HFF-Myc (cell line): ENCODE data around the gene PRIM1.

Experiments
- DNase-seq: peaks from one replicate; pipeline ENCODE4 v3.0.0-alpha.2; 2011; ENCODE audit warnings: low read depth; ENCODE audit errors: extremely low read depth
- H3K4me3 ChIP-seq: replicated peaks from 2 replicates; pipeline ENCODE4 v1.5.1; 2011; ENCODE audit warnings: low read depth, mild to moderate bottlenecking, control low read depth, low read length
- TF ChIP-seq, protein P1 (sequence below): IDR thresholded peaks from 2 replicates; pipeline ENCODE4 v1.5.1; 2012; ENCODE audit warnings: mild to moderate bottlenecking, low read depth, low read length, control low read depth; ENCODE audit errors: missing control alignments

Gene PRIM1

DNA sequence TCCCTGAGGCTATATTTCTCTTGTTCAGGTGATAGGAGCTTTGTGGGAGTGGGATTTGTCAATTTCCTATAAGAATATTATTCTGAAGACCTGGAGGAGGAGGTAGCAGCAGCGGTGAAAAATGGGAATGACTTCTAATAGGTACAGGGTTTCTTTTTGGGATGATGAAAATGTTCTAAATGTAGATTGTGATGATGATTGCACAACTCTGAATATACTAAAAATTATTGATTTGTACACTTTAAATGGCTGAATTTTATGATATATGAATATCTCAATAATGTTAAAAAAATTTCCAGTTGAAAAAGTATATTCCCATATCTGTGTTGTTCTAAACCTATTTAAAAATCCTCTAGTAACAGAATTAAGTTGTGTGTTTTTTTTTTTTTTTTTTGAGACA lies 33.8 kb upstream of the PRIM1 start:
- TF ChIP-seq, protein P1, sequence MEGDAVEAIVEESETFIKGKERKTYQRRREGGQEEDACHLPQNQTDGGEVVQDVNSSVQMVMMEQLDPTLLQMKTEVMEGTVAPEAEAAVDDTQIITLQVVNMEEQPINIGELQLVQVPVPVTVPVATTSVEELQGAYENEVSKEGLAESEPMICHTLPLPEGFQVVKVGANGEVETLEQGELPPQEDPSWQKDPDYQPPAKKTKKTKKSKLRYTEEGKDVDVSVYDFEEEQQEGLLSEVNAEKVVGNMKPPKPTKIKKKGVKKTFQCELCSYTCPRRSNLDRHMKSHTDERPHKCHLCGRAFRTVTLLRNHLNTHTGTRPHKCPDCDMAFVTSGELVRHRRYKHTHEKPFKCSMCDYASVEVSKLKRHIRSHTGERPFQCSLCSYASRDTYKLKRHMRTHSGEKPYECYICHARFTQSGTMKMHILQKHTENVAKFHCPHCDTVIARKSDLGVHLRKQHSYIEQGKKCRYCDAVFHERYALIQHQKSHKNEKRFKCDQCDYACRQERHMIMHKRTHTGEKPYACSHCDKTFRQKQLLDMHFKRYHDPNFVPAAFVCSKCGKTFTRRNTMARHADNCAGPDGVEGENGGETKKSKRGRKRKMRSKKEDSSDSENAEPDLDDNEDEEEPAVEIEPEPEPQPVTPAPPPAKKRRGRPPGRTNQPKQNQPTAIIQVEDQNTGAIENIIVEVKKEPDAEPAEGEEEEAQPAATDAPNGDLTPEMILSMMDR: no peak
- DNase-seq: no peak
- no peak overlapping the region for H3K4me3 ChIP-seq

DNA sequence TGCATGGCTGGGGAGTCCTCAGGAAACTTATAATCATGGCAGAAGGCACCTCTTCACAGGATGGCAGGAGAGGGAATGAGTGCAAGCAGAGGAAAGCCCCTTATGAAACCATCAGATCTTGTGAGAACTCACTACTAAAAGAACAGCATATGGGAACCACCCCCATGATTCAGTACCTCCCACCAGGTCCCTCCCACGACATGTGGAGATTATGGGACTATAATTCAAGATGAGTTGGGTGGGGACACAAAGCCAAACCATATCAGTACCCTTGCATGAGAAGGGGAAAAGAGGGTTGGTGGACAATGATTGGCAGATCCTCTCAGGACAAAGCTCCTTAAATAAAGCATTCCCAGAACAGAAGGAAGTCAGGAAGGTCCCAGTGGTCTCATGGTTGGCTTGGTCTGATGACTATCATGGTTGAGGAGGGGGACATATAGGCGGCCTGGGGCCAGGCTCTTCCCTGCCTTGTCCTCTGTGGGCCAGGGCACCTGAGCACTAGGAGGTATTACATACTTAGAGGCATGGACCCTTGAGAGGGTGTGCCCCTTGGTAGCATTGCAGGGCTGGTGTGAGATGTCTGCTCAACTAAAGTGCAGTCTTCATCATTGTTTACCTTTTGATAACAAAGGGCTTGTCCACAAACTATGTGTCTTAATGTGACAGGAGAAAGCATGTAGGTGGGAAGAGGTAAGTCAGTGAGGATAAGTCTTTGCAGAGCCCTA lies 33.2 kb upstream of the PRIM1 start:
- DNase-seq: no peak
- TF ChIP-seq, protein P1: no peak
- H3K4me3 ChIP-seq: no peak overlapping the region

DNA sequence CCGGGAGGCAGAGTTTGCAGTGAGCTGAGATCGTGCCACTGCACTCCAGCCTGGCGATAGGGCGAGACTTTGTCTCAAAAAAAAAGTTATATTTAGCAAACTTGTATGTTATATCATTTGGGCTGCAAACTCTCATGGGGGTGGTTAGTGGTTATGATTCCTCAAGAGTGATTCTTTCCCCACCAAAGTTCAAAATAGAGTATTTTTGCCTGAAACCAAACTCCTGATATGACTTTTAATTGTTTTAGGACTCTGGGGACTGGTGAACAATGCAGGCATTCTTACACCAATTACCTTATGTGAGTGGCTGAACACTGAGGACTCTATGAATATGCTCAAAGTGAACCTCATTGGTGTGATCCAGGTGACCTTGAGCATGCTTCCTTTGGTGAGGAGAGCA lies 29.6 kb upstream of the PRIM1 start:
- DNase-seq: no peak
- TF ChIP-seq, protein P1: no peak
- no peak overlapping the region for H3K4me3 ChIP-seq

DNA sequence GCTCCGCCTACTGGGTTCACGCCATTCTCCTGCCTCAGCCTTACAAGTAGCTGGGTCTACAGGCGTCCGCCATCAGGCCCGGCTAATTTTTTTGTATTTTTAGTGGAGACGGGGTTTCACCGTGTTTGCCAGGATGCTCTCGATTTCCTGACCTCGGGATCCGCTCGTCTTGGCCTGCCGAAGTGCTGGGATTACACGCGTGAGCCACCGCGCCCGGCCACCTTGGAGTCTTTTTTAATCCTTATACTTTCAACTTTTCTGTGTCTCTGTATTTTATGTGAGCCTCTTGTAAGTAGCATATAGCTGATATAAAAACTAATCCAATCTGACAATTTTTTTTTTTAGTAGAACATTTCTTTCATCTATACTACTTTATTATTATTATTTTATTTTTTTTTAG lies 26.6 kb upstream of the PRIM1 start:
- TF ChIP-seq, protein P1: no peak
- no peak overlapping the region for H3K4me3 ChIP-seq
- DNase-seq: no peak

DNA sequence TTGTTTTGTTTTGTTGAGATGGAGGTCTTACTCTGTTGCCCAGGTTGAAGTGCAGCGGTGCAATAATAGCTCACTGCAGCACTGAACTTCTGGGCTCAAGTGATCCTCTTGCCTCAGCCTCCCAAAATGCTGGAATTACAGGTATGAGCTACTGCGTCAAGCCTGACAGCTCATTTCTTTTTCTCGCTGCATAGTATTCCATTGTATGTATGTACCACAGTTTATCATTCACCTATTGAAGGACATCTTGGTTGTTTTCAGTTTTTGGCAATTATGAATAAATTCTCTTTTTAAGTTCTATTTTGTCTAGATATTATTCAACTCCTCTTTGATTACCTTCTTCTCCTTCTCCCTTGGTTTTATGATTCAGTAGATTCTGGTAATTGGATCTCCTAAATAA lies 24.5 kb upstream of the PRIM1 start:
- no peak overlapping the region for H3K4me3 ChIP-seq
- DNase-seq: no peak
- TF ChIP-seq, protein P1: no peak

DNA sequence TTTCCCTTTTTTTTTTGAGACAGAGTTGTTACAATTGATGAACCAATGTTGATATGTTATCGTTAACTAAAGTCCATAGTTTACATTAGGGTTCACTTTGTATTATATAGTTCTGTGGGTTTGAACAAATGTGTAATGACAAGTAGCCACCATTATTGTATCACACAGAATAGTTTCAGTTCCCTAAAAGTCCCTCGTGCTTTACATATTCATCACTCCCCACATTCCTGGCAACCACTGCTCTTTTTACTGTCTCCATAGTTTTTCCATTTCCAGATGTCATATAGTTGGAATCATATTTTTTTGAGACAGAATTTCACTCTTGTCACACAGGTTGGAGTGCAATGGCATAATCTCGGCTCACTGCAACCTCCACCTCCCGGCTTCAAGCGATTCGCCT lies 23.5 kb upstream of the PRIM1 start:
- H3K4me3 ChIP-seq: no peak overlapping the region
- TF ChIP-seq, protein P1: no peak
- DNase-seq: no peak

DNA sequence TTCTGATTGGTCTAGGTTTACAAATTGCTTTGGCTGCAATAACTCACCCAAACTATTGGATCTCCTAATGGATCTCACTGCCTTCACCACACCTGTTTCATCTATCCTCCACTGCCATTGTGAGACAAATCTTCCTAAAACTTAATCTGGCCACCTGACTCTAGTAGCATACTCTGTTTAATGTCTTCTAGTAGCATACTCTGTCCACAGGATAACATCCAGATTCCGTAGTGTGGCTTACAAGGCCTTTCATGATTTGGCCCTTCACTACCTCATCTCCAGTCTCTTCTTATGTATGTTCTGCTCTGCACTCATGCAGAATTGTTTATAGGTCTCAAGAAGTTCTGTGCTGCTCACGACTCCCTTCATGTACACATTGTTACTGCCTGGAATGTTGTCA lies 21.0 kb upstream of the PRIM1 start:
- no peak for DNase-seq
- TF ChIP-seq, protein P1: no peak
- no peak overlapping the region for H3K4me3 ChIP-seq
